NCI-H748 (cell line): ENCODE data around the gene CPA3.

Source experiments
- DNase-seq: peaks from one replicate; lab custom pipeline; 2025; ENCODE audit not compliant: unreplicated experiment; lab: John Stamatoyannopoulos, UW

Gene CPA3

GRCh38 chr3:148865049-148865448 is at the start of gene CPA3:
Gene CPA3, plus strand, starts transcription at chr3:148865296. Its CDS starts 12 bp downstream, at chr3:148865308.
- DNase-seq = no peak

DNA sequence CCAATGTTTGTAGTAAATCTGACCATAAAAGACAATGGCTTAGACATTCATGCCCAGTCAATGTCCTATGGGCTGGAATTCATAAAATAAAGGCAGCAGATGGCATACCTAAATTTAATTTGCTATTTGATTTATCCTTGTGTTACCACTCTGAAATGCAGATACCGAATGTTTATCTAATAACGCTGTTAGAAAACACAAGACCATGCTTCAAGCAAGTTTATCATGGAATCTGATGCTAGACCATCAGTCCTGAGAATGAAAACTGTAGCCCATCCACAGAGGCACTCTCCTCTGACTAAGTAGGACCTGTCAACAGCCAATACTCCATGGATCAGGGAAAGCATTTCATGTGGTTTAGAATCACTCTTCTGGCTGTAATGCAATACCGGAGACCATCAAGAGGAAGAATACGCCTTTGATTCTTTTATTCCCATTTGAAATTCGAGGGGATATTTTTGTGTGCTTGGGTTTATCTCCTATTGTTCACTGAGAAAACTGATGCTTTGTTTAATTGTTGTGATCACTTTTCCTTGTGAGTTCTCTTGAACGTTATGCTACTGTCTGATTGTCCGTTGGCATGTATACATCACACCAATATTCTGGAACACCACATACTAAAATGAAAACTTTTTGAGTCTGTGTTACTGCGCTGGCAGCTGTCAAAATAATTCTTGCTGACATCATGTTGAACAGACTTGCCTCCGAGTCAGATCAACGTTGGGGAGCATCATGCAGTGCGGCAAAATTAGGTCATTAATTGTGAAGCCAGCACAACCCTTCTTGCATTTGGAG is 49.6 kb upstream of the CPA3 start:
- peak; percentile 4 for DNase-seq

DNA sequence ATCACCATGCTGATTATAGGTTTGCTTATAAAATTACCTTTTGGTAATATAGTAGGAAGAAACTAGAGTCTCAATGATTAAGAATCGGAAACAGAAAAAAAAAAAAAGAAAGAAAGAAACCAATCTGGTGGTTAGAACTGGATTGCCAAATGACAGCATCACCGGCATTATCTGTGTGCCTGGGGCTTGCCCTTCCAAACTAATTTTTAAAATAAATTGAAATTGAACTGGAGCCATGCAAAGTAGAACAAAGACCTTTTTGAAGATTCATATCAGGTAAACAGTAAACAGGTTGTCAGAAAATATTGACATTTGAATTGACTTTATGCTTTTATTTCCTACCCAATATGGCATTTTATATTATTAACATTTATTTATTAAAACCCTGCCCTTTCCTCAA is 48.7 kb upstream of the CPA3 start:
- no peak for DNase-seq

- DNase-seq = peak; percentile 67
Measured at GRCh38 chr3:148816981-148817525, 48.0 kb upstream of the CPA3 start.

GRCh38 chr3:148820361-148821245 is 44.5 kb upstream of the CPA3 start:
- DNase-seq = no peak

- no peak for DNase-seq
Measured at GRCh38 chr3:148823026-148823425, 42.1 kb upstream of the CPA3 start.

DNA sequence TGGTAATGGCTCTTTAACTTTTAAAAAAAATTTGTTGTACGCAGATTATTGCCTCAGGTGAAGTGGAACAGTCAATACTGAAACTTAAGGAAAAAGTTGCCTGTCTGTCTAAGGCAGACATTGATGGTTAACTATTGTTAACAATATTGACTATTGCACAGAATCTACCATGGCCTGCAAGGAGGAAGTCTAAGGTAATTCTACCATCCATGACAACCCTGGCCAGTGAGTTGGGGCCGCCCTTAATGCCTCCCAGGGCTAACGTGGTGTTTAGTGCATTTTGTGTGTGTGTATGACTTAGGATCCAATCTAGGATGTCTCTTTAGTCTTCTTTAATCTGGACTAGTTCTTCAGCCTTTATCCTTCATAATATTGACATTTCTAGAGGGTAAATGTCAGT is 39.6 kb upstream of the CPA3 start:
- no peak for DNase-seq

GRCh38 chr3:148827585-148827984 is 37.5 kb upstream of the CPA3 start, which contains the start of gene CPB1:
Gene CPB1, plus strand, starts transcription at chr3:148827811. Its CDS starts 13 bp downstream, at chr3:148827824.
- no peak for DNase-seq

GRCh38 chr3:148828136-148828690 is 36.9 kb upstream of the CPA3 start:
- no peak for DNase-seq

- no peak for DNase-seq
Measured at GRCh38 chr3:148829926-148830325, 35.2 kb upstream of the CPA3 start.

DNA sequence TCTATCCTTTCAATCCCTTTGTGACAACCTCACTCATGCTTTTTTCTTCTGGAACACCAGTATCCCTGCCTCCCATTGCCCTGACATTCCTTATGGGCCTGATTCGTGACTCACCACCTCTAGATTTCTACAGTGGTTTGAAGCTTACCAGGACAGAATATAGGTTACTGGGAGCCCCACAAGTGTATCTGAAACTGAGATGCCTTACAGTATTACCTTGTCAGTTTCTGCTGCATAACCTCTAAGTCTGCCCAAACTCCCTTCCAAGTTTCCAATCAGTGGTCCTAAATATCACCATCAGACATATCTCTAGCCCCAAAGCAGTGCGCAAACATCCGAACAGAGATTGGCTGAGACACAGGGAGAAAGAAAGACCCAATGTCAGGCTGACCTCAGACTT is 31.9 kb upstream of the CPA3 start:
- DNase-seq = no peak

DNA sequence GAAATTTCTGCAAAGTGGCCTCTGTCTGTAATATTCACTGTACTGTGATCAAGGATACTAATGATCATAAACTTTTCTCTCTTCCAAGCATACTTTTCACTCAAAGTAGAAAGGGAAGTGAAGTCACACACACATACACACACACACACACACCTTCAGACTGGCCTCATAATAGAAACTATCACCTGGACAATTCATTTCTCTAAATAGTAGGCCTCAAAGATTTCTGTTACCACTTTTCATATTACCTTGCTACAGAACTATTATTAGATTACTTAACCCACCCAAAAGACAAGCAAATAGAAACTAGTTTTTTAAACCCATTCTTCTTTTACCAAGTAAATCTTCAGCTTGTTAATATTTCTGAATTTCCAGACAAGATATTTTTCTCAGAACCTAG is 25.3 kb upstream of the CPA3 start:
- no peak for DNase-seq

DNA sequence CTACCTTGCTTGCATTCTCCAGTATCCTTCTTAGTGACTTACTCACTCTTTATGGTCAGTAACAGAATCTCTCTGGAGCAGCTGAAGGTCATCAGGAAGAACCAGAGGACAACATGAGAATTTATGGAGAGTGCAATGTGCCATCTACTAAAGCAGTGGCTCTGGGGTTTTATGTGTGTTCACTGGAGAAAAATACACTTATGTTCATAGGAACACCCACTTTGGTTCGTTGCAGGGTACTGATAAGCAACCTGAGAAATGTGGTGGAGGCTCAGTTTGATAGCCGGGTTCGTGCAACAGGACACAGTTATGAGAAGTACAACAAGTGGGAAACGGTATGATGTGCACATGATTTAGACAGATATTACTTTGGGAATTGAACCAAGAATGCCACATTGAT is 24.6 kb upstream of the CPA3 start:
- DNase-seq = no peak

GRCh38 chr3:148845756-148846395 is 19.2 kb upstream of the CPA3 start:
- DNase-seq = no peak

- no peak for DNase-seq
Measured at GRCh38 chr3:148847351-148847750, 17.7 kb upstream of the CPA3 start.

DNA sequence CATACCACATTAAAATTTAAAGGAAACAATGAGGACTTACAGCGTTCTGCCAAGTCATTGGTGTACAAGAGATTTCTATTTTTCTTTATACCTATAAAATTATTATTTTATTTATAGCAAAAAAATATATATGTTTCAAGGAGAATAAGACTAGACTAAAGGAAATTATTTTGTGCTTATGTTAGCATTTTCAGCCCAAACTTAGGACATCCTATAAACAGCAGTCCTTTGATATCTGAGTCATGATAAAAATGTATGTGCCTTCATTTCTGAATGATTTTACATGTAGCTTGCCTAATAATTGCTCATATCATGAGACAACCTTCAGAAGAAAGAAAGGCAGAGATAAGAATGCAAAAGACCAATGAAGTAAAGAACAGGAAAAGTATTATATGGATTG is 16.7 kb upstream of the CPA3 start:
- no peak for DNase-seq

GRCh38 chr3:148852271-148852992 is 12.7 kb upstream of the CPA3 start:
- DNase-seq = no peak

DNA sequence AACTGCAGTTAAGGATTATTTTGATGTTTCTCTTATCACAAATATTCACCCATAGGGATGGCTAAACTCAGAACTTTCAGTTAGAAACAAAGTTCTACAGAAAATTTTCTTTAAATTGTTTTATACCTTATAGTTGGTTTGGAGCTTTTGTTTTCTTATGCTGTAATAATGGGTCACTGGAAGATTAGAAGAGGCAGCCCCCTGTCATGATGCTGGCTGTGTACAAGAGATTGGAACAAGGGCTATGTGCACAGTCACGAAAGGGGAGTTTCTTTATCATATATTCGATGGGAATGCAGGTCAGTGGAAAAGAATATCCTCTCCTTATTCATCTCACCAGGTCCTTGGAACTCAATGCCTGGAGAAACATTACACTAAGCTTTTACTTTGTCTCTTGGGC is 12.0 kb upstream of the CPA3 start:
- DNase-seq = no peak

DNA sequence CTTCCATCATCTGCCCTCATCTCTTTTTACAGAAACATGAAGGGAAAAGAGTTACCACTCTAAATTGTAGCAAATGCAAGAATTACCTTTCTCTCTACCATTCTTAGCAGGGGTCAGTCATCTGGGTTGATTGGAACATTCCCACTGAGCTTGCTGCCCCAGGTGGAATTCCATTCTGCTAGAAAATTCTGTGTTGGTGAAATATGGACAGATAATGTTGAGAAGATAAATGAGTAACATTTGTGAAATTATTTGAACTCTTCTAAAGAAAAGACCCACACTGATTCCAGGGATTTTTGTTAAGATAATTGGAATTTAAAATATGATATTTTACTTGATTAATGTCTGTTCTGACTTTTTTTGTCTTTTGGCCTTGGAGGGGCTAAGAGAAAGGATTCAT is 11.0 kb upstream of the CPA3 start:
- no peak for DNase-seq

- DNase-seq = no peak
Measured at GRCh38 chr3:148856384-148856783, 8.7 kb upstream of the CPA3 start.
